ENCODE measurements around the gene FAAP100. TPM values are rescaled to one million over a fixed set of nuclear protein-coding genes. Genes with fewer than 3 reads are reported as not detected.
A peak's percentile ranks its signal among the peaks of the same experiment; 100 is the strongest.

Gene FAAP100
- total RNA-seq, 1 donor from 2014 or later, result 39.8 TPM

GRCh38 chr17:81509972-81510784 is 42.0 kb downstream of the FAAP100 start:
- H3K27me3 Mint-ChIP-seq (ENCODE audit: low read depth), result no peaks in the 10 kb centered on the region
- DNase-seq (ENCODE audit: low spot score), result no peak

GRCh38 chr17:81509207-81509971 is 42.8 kb downstream of the FAAP100 start:
- H3K27me3 Mint-ChIP-seq (ENCODE audit: low read depth), result no peaks in the 10 kb centered on the region
- no peaks in the 10 kb centered on the region for H3K9me3 Mint-ChIP-seq (ENCODE audit: low read depth)
- H3K36me3 Mint-ChIP-seq (ENCODE audit: low read depth), result peaks cover 38% of the 10 kb centered on the region
- no peak for DNase-seq (ENCODE audit: low spot score)
- H3K4me1 Mint-ChIP-seq (ENCODE audit: low read depth), result peaks cover 13% of the 10 kb centered on the region
- TF ChIP-seq, protein P1, sequence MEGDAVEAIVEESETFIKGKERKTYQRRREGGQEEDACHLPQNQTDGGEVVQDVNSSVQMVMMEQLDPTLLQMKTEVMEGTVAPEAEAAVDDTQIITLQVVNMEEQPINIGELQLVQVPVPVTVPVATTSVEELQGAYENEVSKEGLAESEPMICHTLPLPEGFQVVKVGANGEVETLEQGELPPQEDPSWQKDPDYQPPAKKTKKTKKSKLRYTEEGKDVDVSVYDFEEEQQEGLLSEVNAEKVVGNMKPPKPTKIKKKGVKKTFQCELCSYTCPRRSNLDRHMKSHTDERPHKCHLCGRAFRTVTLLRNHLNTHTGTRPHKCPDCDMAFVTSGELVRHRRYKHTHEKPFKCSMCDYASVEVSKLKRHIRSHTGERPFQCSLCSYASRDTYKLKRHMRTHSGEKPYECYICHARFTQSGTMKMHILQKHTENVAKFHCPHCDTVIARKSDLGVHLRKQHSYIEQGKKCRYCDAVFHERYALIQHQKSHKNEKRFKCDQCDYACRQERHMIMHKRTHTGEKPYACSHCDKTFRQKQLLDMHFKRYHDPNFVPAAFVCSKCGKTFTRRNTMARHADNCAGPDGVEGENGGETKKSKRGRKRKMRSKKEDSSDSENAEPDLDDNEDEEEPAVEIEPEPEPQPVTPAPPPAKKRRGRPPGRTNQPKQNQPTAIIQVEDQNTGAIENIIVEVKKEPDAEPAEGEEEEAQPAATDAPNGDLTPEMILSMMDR (IDR thresholded peaks at IDR 0.05), result no peak
- H3K4me3 Mint-ChIP-seq (ENCODE audit: unreplicated experiment), result peak overlapping the region; percentile 96
- peak overlapping the region; percentile 86 for H3K27ac Mint-ChIP-seq (ENCODE audit: unreplicated experiment)

More at GRCh38 chr17:81509972-81510784, 42.0 kb downstream of the FAAP100 start:
- Mint-ChIP-seq H3K36me3 (ENCODE audit: low read depth) (peaks cover 38% of the 10 kb centered on the region), H3K4me1 (ENCODE audit: low read depth) (peaks cover 13% of the 10 kb centered on the region), H3K27ac (ENCODE audit: unreplicated experiment) (peak overlapping the region; percentile 91), H3K4me3 (ENCODE audit: unreplicated experiment) (peak overlapping the region; percentile 96), H3K9me3 (ENCODE audit: low read depth) (no peaks in the 10 kb centered on the region)
- TF ChIP-seq, protein P1 (IDR thresholded peaks at IDR 0.05), result no peak

DNA sequence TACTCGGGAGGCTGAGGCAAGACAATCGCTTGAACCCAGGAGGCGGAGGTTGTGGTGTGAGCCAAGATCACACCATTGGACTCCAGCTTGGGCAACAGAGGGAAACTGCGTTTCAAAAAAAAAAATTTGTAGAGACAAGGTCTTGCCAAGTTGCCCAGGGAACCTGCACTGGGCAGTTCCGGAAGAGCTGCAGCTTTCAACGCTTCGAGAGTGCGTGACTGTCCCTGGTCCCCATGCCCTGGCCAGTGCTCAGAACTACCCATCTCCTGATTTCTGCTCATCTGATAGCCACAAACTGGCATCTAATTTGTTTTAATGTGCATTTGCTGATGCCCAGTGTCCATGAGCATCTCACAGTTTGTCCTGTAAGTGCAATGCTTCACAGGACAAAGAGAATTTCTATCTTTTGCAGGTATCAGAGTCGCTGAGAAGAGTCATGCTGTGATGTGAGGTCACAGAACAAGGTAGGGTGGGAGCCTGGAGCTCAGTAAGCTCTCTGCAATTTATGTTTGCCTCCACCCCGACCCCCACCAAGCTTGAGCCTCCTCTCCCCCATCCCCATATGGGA is 43.4 kb downstream of the FAAP100 start:
- peak overlapping the region; percentile 96 for H3K4me3 Mint-ChIP-seq (ENCODE audit: unreplicated experiment)
- no peaks in the 10 kb centered on the region for H3K27me3 Mint-ChIP-seq (ENCODE audit: low read depth)
- TF ChIP-seq, protein P1 (IDR thresholded peaks at IDR 0.05), result no peak
- DNase-seq (ENCODE audit: low spot score), result no peak
- peak overlapping the region; percentile 86 for H3K27ac Mint-ChIP-seq (ENCODE audit: unreplicated experiment)
- no peaks in the 10 kb centered on the region for H3K9me3 Mint-ChIP-seq (ENCODE audit: low read depth)
- H3K4me1 Mint-ChIP-seq (ENCODE audit: low read depth), result peaks cover 13% of the 10 kb centered on the region
- H3K36me3 Mint-ChIP-seq (ENCODE audit: low read depth), result peaks cover 38% of the 10 kb centered on the region

DNA sequence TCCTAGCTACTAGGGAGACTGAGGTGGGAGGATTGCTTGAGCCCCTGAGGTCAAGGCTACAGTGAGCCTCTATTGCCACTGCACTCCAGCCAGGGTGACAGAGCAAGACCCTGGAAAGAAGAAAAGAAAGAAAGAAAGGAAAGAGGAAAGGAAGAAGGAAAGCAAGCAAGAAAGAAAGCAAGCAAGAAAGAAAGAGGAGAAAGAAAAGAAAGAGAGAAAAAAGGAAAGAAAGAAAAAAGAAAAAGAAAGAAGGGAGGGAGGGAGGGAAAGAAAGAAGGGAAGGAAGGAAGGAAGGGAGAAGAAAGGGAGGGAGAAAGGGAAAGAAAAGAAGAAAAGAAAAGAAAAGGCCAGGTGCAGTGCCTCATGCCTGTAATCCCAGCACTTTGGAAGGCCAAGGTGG is 48.5 kb downstream of the FAAP100 start:
- Mint-ChIP-seq H3K9me3 (ENCODE audit: low read depth) (no peaks in the 10 kb centered on the region), H3K4me1 (ENCODE audit: low read depth) (peaks cover 9% of the 10 kb centered on the region), H3K36me3 (ENCODE audit: low read depth) (peaks cover 1% of the 10 kb centered on the region), H3K4me3 (ENCODE audit: unreplicated experiment) (no peak overlapping the region), H3K27me3 (ENCODE audit: low read depth) (no peaks in the 10 kb centered on the region), H3K27ac (ENCODE audit: unreplicated experiment) (no peak overlapping the region)
- no peak for DNase-seq (ENCODE audit: low spot score)
- TF ChIP-seq, protein P1 (IDR thresholded peaks at IDR 0.05), result no peak

GRCh38 chr17:81502471-81503017 is 49.6 kb downstream of the FAAP100 start:
- DNase-seq (ENCODE audit: low spot score), result no peak
- TF ChIP-seq, protein P1 (IDR thresholded peaks at IDR 0.05), result no peak
- Mint-ChIP-seq H3K9me3 (ENCODE audit: low read depth) (no peaks in the 10 kb centered on the region), H3K36me3 (ENCODE audit: low read depth) (no peaks in the 10 kb centered on the region), H3K4me1 (ENCODE audit: low read depth) (peaks cover 7% of the 10 kb centered on the region), H3K27me3 (ENCODE audit: low read depth) (no peaks in the 10 kb centered on the region), H3K27ac (ENCODE audit: unreplicated experiment) (no peak overlapping the region), H3K4me3 (ENCODE audit: unreplicated experiment) (no peak overlapping the region)

All from chondrocyte (in vitro differentiated cells).